Esophagus muscularis mucosa (tissue), 3 donors: Measurements from ENCODE around the gene DELE1.

Source experiments
- CTCF ChIP-seq, 3 experiments: fragments of 200-600 bp in 2 of 3; fragments of 450-650 bp in 1 of 3; sonication (generic) in 2 of 3; IDR thresholded peaks; one replicate each; pipeline ENCODE4 v1.5.1; 2017 to 2019; ENCODE audit warnings: antibody characterized with exemption in 3 of 3, mild to moderate bottlenecking in 2 of 3, moderate library complexity in 1 of 3
- POLR2A ChIP-seq: fragments of 450-650 bp; IDR thresholded peaks from one replicate; pipeline ENCODE4 v1.6.1; 2017; ENCODE audit warnings: antibody characterized with exemption, moderate library complexity, mild to moderate bottlenecking, low read depth

DNA sequence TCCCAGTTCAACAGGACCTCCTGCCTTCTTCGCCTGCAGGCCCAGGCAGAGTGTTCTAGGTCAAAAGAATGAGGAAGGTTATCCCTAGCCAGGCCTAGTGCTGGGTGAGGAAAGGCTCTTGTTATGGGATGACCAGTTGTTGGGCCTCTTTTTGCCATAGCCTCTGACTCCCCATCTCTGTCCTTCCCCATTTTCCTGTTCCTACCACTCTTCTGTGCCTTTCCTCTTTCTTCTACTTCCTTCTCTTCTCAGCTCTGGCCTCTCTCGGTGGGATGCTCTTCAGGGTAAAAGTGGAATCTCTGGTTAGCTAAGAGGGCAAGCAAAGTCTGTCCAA lies 44.3 kb upstream of the DELE1 start:
- TF ChIP-seq POLR2A (no peak), CTCF (IDR thresholded peaks at IDR 0.05) (no peak)
